HG03432 (cell line): ENCODE results near the gene SUPT6H.
"Not testable (repeated sequence)": the region's sequence is repeated elsewhere in the genome, so short reads cannot be mapped to it uniquely, and the experiment has no call there.

ENCODE experiments used
- ATAC-seq: cut with Tn5 transposase; IDR thresholded peaks from one replicate; pipeline ENCODE4 v1.9.1; 2021; ENCODE audit warnings: mild to moderate bottlenecking, moderate library complexity; ENCODE audit not compliant: unreplicated experiment

SUPT6H gene

DNA sequence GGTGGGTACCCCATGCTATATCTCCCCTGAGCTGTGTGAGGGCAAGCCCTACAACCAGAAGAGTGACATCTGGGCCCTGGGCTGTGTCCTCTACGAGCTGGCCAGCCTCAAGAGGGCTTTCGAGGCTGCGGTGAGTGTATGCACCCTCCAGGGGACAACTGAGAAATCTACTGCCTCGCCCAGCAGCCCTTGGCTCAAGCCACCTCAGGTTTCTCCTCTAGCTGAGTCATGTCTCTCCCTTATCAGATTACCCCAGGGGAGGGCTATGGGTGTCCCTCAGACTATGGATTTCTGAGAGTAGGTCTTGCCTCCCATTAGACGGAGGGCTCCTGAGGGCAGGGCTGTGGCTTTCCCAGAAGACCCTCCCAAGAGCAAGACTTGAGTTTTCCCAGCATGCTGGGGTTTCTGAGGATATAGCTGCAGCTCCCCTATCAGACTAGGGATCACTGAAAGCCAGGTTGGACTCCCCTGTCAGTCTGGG, 73.3 kb downstream of the SUPT6H start:
- no peak for ATAC-seq

DNA sequence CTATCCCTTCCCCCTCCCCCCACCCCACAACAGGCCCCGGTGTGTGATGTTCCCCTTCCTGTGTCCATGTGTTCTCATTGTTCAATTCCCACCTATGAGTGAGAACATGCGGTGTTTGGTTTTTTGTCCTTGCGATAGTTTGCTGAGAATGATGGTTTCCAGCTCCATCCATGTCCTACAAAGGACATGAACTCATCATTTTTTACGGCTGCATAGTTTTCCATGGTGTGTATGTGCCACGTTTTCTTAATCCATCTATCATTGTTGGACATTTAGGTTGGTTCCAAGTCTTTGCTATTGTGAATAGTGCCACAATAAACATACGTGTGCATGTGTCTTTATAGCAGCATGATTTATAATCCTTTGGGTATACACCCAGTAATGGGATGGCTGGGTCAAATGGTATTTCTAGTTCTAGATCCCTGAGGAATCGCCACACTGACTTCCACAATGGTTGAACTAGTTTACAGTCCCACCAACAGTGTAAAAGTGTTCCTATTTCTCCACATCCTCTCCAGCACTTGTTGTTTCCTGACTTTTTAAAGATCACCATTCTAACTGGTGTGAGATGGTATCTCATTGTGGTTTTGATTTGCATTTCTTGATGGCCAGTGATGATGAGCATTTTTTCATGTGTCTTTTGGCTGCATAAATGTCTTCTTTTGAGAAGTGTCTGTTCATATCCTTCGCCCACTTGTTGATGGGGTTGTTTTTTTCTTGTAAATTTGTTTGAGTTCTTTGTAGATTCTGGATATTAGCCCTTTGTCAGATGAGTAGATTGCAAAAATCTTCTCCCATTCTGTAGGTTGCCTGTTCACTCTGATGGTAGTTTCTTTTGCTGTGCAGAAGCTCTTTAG, 74.1 kb downstream of the SUPT6H start:
- not testable (repeated sequence) for ATAC-seq

DNA sequence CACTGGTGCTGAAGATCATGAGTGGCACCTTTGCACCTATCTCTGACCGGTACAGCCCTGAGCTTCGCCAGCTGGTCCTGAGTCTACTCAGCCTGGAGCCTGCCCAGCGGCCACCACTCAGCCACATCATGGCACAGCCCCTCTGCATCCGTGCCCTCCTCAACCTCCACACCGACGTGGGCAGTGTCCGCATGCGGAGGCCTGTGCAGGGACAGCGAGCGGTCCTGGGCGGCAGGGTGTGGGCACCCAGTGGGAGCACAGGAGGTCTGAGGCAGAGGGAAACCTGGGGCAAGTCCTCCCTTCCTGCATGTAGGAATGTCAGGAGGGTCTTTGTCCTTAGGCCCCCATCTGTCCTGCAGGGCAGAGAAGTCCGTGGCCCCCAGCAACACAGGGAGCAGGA, 75.3 kb downstream of the SUPT6H start:
- no peak for ATAC-seq

DNA sequence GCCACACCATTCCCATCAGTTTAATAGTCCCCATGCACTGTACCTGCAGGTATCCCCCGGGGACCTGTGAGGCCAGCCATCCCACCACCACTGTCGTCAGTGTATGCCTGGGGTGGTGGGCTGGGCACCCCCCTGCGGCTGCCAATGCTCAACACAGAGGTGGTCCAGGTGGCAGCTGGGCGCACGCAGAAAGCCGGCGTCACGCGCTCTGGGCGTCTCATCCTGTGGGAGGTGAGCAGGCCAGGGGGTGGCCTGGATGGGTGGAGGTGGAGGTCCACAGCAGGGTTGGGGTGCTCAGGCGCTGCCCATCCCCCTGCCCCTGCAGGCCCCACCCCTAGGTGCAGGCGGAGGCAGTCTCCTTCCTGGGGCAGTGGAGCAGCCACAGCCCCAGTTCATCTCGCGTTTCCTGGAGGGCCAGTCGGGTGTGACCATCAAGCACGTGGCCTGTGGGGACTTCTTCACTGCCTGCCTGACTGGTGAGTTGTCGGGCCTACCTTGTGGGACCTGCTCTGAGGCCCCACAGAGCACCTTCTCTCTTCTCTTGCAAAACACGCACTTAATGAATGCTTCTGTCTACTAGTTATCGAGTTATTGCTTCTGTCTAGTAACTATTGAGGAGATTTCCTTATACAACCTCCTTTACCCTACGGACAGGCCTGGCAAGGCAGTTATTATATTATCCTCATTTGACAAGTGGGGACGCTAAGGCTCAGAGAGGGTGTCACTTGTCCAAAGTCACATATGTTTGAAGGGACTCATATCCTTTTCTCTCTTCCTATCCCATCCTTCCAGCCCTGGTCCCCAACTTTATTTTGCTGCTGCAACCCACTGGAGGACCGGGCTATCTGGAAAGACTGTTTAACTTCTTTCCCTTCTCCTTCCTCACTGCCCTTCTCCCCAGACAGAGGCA, 76.0 kb downstream of the SUPT6H start:
- ATAC-seq = peak; percentile 63

GRCh38 chr17:28738680-28739384, 76.8 kb downstream of the SUPT6H start:
- ATAC-seq = no peak

GRCh38 chr17:28740406-28741357, 78.7 kb downstream of the SUPT6H start:
- no peak for ATAC-seq

- no peak for ATAC-seq
Measured at GRCh38 chr17:28741358-28742349, 79.6 kb downstream of the SUPT6H start.

- ATAC-seq = peak; percentile 67
Measured at GRCh38 chr17:28743243-28744103, 81.5 kb downstream of the SUPT6H start, which contains the start of gene TRAF4. Gene TRAF4 (plus strand): TSS chr17:28744011. CDS start chr17:28744113, 102 bp downstream.

- peak; percentile 28 for ATAC-seq
Measured at GRCh38 chr17:28744104-28744971, 82.3 kb downstream of the SUPT6H start.

- ATAC-seq = no peak
Measured at GRCh38 chr17:28744972-28745785, 83.2 kb downstream of the SUPT6H start.

DNA sequence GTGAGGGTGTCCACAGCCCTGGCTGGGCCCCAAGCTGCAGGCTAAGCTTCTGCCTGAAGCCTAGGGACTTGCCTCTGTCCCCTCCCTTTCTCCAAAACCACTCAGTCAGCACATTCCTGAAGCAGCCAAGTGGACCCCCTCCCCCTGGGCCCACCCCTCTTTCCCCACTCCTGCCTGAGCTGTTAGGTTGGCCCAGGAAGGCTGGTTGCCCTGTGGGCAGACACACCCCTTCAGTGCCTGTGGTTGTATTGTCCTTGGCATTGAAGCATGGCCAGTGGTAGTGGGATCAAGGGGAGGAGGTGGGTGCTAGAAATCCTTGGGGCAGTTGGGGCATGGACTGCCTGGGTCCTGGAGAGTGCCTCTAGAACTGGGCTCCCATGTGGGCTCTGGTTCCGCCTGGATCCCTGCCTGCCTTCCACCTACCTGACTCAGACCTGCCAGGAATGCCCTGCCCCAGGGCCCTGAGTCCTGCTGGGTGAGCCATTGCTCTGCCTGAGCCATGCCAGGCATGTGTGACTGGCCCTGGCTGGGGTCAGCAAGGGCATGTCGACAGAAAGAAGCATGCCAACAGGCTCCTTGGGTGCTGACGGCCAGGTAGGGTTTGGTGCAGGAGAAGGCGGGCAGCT, 83.9 kb downstream of the SUPT6H start:
- no peak for ATAC-seq

GRCh38 chr17:28746611-28747050, 84.6 kb downstream of the SUPT6H start:
- ATAC-seq = no peak

- ATAC-seq = no peak
Measured at GRCh38 chr17:28747051-28747691, 85.2 kb downstream of the SUPT6H start.

- no peak for ATAC-seq
Measured at GRCh38 chr17:28747801-28748750, 86.1 kb downstream of the SUPT6H start.
